A549 treated with GW870086 at 1 μM for 4 hours (cell line): ENCODE measurements around the gene TTC31. TPM values are rescaled to one million over a fixed set of nuclear protein-coding genes. Genes with fewer than 3 reads are reported as not detected.

Source experiments
- total RNA-seq: library from RNA; stranded (reverse); fragments of 200-300 nt; extraction: Qiagen RNA extraction; gene quantifications from 5 replicates; pipeline ENCODE4 v1.2.3, GENCODE V29; 2022; ENCODE audit warnings: low read depth

The TTC31 gene
- 13.3 to 18.3 TPM (median 16.5 TPM) in 5 replicates for total RNA-seq

DNA sequence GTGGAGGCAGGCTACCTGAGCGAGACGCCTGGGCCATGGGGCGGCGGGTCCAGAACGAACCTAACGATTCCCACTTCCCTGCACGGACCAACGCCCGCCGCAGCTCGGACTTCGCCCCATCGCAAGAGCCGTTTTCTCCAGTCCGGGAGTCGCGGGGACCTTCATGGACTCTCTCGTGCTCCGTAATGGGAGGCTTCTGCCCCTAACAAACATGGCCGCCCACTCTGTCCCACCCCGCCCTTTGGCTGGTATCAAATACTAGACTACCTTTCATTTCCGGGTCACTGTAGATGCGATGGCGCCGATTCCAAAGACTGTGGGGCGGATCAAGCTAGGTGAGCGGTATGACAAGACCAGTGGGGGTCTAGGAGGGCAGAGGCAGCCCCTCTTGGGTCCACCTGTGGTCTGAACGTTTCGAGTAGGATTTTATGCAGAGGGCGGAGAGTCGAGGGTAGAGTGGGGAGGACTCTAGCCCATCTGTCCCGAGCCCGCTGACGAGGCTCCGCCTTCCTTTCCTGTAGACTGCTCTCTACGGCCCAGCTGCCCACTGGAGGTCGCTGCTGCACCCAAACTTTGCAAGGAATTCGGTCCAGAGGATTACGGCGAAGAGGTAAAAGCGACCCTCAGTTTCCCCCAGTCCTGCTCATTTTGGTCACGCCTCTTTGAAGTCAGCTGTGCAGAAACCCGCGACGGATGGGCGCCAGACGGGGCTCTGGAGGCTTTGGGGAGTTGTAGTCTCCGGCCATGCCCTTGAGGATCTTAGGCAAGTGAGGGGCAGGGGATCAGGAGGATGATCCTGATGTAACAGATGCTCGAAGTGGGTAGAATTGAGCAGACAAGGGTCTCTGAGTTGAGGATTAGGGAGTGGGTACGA is at the start of gene TTC31, which contains the start of gene CCDC142:
Gene TTC31, plus strand, starts transcription at position 281 of the 874 bp plus-strand sequence. Its CDS starts 15 bp downstream, at position 296.
Gene CCDC142, minus strand, starts transcription at position 198 of the 874 bp plus-strand sequence. Its CDS starts 161 bp downstream, at position 37.

DNA sequence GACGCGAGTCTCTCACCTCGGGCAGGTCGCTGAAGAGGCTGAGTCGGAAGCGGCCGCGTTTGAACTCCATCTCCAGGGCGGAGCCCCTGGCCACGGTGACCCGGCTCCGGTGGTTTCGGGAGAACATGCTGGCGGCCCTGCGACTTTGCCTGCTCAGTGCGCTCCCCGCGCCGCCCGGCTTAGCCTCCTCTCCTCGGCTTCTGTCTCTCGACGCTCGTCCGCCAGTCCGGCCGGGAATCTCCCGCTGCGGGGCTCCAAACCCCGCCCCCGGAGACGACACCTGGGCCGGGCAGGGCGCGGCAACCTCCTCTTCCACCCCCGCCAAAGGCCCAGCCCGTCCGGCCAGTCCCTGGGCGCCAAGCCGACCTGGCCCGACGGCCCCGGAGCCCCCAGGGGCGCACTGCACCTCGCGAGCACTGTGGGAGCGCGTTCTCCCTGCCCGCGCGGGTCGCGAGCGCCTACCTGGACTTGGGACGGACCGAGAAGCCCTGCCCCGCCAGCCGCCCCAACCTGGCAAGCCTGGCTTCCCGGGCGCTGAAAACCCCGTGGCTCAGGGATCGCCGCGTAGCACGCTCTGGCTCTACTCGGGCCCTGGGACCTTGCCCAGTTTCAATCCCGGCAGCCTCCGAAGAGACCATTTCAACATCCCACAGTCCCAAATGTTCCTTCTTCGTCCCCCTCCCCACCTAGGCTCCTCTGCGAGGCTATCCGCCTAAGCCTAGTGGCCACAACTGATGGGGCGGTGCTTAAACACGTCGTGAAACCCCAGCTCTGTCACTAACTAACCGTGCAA is 41.0 kb upstream of the TTC31 start, which contains the start of gene RTKN:
Gene RTKN, minus strand, starts transcription at position 248 of the 793 bp plus-strand sequence. Its CDS starts 121 bp downstream, at position 127.

DNA sequence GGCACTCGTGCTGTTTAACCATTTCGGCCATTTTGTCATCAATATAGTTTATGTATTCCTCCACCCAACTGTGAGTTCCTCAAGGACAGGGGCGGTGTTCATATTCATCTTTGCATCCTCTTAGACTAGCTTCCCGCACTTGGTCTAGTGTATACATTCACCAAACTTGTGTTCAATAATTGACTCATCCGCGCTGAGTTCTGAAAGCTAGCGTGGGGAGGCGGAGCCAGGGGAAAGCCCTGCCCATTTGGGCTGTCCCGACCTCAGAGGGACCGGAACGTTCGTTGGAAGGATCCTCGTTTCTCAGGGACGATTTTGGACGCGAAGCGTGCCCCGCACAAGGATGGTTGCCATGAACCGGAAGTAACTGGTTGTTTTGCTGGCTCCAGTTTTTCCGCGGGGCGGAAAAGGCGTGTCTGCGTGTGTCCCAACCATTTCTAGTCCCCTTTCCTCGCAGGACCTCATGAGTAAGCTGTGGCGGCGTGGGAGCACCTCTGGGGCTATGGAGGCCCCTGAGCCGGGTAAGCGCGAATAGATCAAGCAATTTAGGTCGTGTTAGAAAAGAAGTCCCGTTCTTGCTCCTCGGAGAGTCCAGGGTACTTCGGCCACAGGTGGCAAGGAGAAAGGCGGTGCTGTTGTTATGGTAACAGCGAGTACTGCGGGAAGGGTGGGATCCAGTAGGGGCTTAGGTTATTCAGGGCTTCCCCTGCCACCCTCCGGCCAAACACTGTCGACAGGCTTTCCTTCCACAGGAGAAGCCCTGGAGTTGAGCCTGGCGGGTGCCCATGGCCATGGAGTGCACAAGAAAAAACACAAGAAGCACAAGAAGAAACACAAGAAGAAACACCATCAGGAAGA is 28.0 kb upstream of the TTC31 start, which contains the start of gene INO80B:
Gene INO80B, plus strand, starts transcription at position 434 of the 858 bp plus-strand sequence. Its CDS starts 30 bp downstream, at position 464.

DNA sequence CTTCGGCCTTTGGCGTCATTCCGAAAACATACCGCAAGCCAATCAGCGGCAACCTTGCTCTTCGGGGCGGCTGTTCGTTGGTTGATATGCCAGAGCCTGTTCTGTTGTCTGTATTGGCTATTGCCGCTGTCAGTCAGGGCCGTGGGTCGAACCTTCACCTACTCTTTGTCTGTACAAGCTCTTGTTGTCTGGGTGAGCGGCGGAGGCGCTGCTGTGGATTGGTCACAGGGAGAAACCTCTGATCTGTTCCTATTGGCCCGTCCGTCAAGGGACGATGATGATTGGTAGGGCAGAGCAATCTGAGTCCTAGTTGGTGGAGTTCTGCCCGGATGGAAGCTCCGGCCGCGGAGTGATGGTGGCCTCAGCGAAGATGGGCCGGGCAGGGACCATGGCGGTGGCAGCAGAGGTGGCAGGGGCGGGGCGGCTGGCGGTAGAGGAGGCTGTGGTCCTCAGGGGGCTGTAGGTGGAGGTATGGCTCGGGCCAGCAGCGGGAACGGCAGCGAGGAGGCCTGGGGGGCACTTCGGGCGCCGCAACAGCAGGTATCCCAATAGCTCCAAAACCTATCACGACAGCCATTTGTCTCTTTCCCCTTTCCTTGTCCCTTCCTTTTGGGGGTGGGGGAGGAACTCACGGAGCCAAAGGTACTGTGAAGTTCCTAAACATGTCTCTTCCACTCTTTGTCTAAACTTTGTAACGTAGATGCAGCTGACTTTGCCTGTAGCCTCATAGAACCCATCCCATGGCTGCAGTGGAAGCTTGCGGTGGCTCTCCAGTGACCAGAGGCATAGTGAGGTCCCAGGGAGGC is 24.5 kb upstream of the TTC31 start, which contains the start of gene WBP1:
Gene WBP1, plus strand, starts transcription at position 307 of the 806 bp plus-strand sequence. Its CDS starts 165 bp downstream, at position 472.

DNA sequence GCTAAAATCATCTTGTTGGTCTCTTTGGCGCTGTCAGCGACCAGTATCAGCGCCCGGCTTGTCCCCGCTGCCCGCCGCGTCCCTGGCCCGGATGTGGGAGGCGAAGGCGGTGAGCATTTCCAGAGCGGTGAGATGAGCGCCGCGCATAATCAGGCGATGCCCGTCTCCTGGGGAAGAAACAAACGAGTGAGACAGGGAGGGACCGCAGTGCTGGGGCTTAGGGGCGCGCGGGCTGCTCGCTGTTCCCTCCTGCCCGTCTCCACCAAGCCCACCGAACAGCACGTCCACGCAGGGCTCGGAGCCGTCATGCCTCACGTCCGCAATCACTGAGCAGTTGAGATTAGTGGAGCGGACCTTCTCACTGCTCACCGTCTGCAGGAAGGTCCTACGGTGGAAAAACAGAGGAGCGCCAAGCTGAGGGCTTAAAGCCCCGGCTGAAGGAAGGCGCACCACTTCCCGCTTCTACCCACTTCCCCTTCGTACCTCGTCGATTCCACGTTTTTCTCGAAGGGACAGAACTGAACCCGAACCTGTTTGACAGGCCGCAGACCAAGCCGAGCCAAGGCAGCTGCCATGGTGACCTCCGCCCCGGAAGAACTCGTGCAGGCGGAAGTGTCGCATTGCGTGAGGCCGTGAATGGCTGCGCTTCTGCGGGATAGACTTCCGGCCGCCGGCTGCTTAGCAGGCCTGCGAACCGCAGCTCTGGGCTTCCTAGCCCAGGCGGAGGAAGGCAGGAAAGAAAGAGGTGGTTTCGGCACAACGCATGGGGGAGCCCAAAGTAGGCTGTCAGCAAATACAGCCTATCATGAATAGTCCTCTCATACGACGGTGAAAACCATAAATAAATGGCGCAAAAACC is 10.6 kb upstream of the TTC31 start, which contains the start of gene MRPL53:
Gene MRPL53, minus strand, starts transcription at position 595 of the 859 bp plus-strand sequence. Its CDS starts 20 bp downstream, at position 575.

DNA sequence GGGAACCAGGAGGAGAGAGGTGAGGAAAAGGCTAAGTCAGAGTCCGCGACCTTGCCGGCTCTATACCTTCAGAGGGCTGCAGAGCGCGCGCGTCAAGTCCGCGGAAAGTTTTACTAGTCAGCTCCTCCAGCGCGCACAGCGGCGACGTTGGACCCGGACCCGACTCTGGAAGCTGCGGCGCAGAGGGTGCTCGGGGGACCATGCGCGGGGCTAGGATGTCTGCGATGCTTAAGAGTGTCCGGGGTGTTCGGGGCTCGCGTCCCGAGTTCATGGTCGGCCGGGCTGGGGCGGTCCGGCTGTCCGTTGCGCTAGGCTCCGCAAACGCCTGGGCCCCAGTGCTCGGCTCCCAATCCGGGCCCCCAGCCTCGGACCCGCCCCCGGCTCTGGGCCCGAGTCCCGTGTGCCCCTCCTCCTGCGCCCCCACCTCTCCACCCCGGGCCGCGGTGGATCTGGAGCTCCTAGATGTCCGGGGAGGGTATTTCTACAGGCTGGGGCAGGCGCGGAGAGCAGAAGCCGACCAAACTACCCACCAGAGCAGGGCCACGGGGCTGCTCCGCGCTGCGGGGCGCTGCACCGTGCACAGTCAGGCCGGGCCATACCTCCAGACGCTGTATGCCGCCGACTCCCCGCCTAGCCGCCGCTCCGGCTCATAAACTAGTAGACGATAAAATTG is 16.5 kb downstream of the TTC31 start, which contains the start of gene LBX2:
Gene LBX2, minus strand, starts transcription at position 337 of the 673 bp plus-strand sequence. Its CDS starts 66 bp downstream, at position 271.

DNA sequence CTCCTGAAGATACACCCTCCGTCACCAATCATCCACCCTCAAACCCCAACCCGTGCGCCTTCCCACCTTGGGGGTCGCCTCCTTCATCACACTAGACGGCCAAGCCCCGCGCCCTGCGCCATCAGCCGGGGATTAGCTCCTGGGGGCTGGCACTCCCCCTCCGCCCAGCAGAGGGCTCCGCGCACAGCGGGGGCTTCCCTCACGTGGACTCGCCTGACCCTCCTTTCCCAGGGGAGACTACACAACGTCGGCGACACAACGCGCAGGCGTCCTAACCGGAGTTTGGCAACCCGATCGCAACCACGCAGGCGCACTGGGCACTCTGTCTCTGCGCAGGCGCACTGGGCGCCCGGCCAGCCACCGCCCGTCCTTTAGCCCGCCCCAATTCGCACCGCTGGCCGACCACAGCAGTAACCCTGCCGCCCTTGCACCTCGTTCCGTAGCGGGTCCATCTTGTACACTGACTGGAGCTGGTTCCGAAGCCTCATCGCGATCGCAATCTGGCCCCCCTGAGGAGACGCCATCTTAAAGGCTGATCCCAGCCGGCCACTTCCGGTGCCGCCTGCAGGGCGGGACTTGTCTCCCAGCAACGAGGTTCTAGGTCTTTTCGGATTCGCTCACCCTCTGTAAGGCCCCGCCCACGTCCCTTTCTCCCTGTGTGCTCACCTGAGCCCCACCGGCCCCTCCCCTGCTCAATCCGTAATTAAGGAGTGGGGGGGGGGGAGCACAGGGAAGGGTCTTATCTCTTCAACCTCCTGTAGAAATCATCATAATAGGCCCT is 24.5 kb downstream of the TTC31 start, which contains the start of gene PCGF1:
Gene PCGF1, minus strand, starts transcription at position 551 of the 781 bp plus-strand sequence. Its CDS starts 27 bp downstream, at position 524.

DNA sequence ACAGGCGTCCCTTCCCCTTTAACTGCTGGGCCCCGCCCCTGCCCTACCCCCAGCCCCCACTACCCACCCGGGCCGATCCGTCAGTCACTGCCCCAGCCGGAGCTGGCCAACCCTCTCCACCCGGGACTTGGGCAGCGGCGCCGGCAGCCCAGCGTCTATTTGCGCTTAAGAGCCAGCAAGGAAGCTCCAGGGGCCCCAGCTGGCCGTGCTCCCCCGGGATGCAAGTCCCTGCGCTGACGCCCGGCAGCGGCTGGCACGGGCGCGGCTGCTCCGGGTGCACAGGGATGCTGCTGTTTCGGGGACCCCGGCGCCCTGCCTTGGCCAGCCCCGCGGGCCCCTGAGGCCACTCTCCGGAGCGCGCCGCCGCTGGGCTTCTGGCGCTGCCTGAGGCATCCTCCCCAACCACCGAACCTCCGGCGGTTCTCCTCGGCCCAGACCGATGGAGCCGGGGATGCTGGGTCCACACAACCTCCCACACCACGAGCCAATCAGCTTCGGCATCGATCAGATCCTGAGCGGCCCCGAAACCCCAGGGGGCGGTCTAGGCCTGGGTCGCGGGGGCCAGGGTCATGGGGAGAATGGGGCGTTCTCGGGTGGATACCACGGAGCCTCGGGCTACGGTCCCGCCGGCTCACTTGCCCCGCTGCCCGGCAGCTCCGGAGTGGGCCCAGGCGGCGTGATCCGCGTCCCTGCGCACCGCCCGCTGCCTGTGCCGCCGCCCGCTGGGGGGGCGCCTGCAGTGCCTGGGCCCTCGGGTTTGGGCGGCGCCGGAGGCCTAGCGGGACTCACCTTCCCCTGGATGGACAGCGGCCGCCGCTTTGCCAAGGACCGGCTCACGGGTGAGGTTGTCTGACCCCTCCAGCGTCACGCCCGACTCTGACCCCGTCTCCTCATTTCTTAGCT is 31.7 kb downstream of the TTC31 start, which contains the start of gene TLX2:
Gene TLX2, plus strand, starts transcription at position 83 of the 903 bp plus-strand sequence. Its CDS starts 357 bp downstream, at position 440.

DNA sequence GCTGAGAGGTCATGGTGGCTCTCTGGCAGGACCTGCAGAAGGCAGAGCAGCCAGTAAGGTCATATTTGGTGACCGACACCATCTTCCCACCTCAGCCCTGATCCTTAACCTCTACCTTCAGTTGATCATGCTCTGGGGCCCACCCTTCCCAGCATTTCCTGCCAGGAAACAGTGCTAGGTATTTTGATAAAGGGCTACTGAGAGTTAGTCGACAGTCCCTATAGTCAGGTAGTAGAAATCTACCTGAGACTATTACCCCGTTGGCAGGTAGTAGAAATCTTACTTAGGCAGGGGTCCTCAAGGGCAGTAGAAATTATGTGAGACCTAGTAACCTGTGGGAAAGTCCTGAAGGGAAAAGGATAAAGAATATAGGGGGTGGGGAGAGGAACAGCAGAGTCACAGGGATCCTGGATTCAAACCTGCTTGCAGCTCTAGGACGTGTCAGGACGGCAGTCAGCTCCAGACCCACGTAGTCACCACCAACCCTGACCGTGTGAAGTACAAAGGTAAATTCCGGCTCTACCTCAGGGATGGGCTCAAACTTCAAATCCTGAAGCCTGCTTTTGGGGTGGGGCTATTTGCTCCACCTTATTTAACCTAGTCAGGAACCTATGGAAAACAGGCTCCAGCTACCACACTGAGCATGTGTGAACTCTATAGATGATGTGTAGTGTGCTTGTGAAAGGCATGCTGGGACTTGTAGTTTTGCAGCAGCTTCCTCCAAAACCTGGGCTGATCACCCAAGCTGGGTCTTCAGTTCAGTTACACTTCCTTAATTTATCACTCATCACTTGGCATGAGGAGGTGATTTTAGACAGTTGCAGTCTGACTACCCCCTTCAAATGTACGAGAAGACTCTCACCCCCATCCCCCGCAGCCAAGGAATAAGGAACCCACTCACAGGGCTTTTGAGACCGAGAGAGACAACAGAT is 43.1 kb downstream of the TTC31 start, which contains the start of gene DQX1:
Gene DQX1, minus strand, starts transcription at position 515 of the 932 bp plus-strand sequence. Its CDS starts 502 bp downstream, at position 13.

DNA sequence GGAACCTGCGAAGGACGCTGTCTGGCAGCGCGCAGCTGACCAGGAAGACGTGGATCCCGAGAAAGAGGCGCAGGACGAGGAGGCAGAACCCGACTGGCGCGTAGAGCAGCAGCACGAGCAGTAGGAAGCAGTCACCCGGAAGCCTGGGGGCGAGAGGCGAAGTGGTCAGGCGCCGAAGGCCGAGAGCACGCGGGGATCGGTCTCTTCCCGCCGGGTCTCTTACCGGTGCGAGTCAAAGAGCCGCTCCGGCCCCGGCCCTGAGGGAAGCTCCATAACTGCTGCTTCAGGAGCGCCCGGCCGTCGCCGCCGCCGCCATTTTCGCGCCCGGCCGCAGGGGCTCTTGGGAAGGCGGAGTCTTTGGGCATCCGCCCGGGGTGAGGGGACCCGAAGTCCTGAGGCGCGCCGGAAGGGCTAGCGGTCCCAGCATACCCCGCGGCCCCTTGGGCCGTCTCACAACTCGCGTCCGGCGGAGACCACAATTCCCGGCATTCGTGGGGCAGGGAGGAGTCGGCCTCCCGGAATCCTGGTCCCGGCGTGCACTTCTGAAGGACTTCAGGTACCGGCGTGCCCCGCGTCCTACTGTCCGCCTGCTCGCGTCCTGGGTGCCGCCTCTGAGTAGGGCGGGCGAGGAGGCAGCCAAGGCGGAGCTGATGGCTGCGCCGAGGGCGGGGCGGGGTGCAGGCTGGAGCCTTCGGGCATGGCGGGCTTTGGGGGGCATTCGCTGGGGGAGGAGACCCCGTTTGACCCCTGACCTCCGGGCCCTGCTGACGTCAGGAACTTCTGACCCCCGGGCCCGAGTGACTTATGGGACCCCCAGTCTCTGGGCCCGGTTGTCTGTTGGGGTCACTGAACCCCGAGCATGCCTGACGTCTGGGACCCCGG is 46.7 kb downstream of the TTC31 start, which contains the start of the genes AUP1 and HTRA2:
Gene AUP1, minus strand, starts transcription at position 350 of the 882 bp plus-strand sequence. Its CDS starts 77 bp downstream, at position 273.
Gene HTRA2, plus strand, starts transcription at position 577 of the 882 bp plus-strand sequence. Its CDS starts 74 bp downstream, at position 651.

